Bronchial epithelial cell (primary cell): Measurements from ENCODE around the gene HRH3. TPM values are rescaled to one million over a fixed set of nuclear protein-coding genes. Genes with fewer than 3 reads are reported as not detected.

Source experiments
- DNase-seq: peaks from one replicate; pipeline ENCODE4 v3.0.0-alpha.2; 2010; ENCODE audit warnings: low read depth
- FAIRE-seq: peaks from 2 replicates; lab custom pipeline; 2011; peaks lifted over from hg19 to GRCh38; lab: Jason Lieb, UNC
- H3K27me3 ChIP-seq: 2 replicates; pipeline ENCODE4 v1.5.1; 2011; ENCODE audit warnings: low read length; ENCODE audit not compliant: control insufficient read depth, insufficient read depth
- H3K36me3 ChIP-seq: 2 replicates; pipeline ENCODE4 v1.5.1; 2011; ENCODE audit warnings: low read length; ENCODE audit not compliant: control insufficient read depth, insufficient read depth
- H3K4me3 ChIP-seq: 2 replicates; pipeline ENCODE4 v1.5.1; 2011; ENCODE audit warnings: mild to moderate bottlenecking, low read depth, low read length, control low read depth
- CTCF ChIP-seq: IDR thresholded peaks from 2 replicates; pipeline ENCODE4 v1.5.1; 2011; ENCODE audit warnings: mild to moderate bottlenecking, moderate library complexity, low read length, control low read depth, inconsistent platforms; ENCODE audit not compliant: insufficient read depth, severe bottlenecking
- total RNA-seq: library from RNA; depleted of rRNA; stranded (reverse); fragments of >200 nt; gene quantifications from 2 replicates; pipeline ENCODE4 v1.2.1, GENCODE V29; 2014

HRH3 gene
- total RNA-seq, 1 donor from 2014 or later = not detected

GRCh38 chr20:62186096-62186426 is 34.0 kb downstream of the HRH3 start:
- DNase-seq (no peak), FAIRE-seq (no peak)
- no peaks in the 10 kb centered on the region for H3K27me3 ChIP-seq
- H3K36me3 ChIP-seq = peaks cover 1% of the 10 kb centered on the region
- no peak for TF ChIP-seq CTCF
- no peak overlapping the region for H3K4me3 ChIP-seq

GRCh38 chr20:62183426-62184142 is 36.5 kb downstream of the HRH3 start:
- TF ChIP-seq CTCF = no peak
- DNase-seq = no peak
- no peak for FAIRE-seq
- Histone ChIP-seq H3K36me3 (no peaks in the 10 kb centered on the region), H3K4me3 (peak overlapping the region; percentile 74), H3K27me3 (no peaks in the 10 kb centered on the region)

DNA sequence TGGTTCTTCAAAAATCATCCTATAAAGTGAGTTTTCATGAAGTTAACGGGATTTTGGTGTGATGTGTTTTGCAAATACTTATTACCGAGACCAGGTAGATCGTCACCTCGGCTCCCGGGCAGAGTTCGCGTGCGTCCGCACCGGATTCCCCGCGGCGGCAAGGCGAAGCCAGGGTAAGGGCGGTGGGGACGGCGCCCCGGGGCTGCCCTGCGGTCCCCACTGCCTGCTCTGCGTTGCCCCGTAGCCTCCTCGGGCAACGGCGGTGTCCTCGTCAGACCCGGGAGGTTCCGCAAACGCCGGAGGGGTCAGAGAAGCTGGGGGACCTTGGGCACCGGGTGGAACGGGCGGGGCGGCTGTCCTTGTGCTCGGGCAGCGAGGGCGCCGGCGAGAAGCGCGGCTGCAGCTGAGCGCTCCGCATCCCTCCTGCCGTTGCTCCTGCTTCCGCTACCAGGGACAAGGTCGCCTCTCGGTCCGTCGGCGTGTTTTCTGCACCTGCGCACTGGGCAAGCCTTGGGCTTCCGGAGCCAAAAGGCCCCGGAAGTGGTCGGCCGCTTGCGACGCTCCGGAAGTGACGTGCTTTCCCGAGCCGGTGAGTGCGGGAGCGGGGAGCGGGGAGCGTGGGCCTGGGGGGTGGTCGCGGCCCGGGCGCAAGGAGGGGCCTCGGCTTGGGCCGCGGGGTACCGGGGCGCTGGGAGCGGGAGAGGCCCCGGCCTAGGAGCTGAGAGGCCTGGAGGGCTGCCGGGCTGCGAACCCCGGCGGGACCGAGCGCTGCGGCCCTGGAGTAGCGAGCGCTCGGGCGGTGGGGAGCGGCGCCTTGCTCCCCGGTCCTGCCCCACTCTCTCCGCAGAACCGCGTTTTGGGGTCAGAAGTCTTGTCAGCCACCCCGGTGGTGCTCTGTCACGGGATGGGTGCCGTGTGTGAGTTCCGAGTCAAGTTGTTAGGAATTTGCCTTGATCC is 37.3 kb downstream of the HRH3 start, which contains the start of gene MTG2:
TSS of gene MTG2 (plus strand) at position 560 of the 957 bp plus-strand sequence. CDS start 10,393 bp downstream, outside the sequence.
- DNase-seq (peak; percentile 91), FAIRE-seq (no peak)
- no peaks in the 10 kb centered on the region for H3K36me3 ChIP-seq
- H3K4me3 ChIP-seq = peak within 1 kb of the TSS; percentile 74
- H3K27me3 ChIP-seq = no peaks in the 10 kb centered on the region
- no peak for TF ChIP-seq CTCF

DNA sequence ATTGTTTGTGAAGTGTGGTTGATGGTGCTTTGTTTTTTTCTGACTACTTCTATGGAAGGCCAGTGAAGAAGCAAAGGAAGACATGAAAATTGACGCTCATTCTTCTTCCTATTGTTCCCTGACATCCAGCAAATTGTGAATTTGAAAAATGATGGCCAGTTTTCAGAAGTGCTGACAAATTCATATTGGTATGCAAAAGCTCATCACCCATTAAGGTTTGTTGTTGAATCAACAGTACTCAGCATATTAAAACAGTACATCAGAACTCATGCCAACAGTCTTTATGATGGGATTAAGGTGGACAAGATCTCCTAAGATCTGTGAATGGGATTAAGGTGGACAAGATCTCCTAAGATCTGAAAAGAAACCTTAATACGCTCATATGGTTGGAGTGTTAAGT is 38.3 kb downstream of the HRH3 start:
- peaks cover 2% of the 10 kb centered on the region for H3K36me3 ChIP-seq
- DNase-seq (no peak), FAIRE-seq (no peak)
- TF ChIP-seq CTCF = no peak
- no peaks in the 10 kb centered on the region for H3K27me3 ChIP-seq
- no peak overlapping the region for H3K4me3 ChIP-seq

DNA sequence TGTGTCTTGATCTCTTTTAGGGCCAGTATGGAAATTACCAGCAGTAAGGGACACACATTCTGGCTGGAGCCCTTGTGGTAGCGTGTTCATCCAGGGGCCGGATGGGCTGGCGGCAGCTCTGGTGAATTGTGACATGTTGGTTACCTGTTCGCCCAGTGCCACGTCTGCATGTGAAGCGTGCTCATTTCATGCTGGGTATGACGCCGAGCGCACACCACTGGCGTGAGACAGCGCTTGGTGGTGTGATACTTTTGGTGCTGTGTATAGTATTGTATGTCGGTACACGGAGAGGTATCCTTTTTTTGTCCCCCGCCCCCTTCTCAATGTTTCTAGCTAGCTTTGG is 40.9 kb downstream of the HRH3 start:
- Histone ChIP-seq H3K36me3 (peaks cover 11% of the 10 kb centered on the region), H3K4me3 (no peak overlapping the region), H3K27me3 (no peaks in the 10 kb centered on the region)
- no peak for DNase-seq
- FAIRE-seq = no peak
- no peak for TF ChIP-seq CTCF
